NCI-H2029 (cell line): ENCODE data around the gene LMNA.
"Not testable (repeated sequence)": the region's sequence is repeated elsewhere in the genome, so short reads cannot be mapped to it uniquely, and the experiment has no call there.

Experiments used
- DNase-seq: peaks from one replicate; lab custom pipeline; 2025; lab: John Stamatoyannopoulos, UW

Gene LMNA

GRCh38 chr1:156114101-156114918, at the start of gene LMNA:
LMNA (plus strand) TSS chr1:156114711; CDS start chr1:156114919, 208 bp downstream.
- peak; percentile 73 for DNase-seq

GRCh38 chr1:156065212-156065611, 49.3 kb upstream of the LMNA start:
- DNase-seq = no peak

- no peak for DNase-seq
Measured at GRCh38 chr1:156065871-156066270, 48.6 kb upstream of the LMNA start.

GRCh38 chr1:156067262-156067661, 47.2 kb upstream of the LMNA start:
- no peak for DNase-seq

- no peak for DNase-seq
Measured at GRCh38 chr1:156069490-156070455, 44.7 kb upstream of the LMNA start.

GRCh38 chr1:156070548-156070947, 44.0 kb upstream of the LMNA start:
- DNase-seq = peak; percentile 75

GRCh38 chr1:156071332-156071816, 43.1 kb upstream of the LMNA start:
- not testable (repeated sequence) for DNase-seq

- no peak for DNase-seq
Measured at GRCh38 chr1:156072251-156072650, 42.3 kb upstream of the LMNA start.

- DNase-seq = no peak
Measured at GRCh38 chr1:156073110-156073687, 41.3 kb upstream of the LMNA start.

- no peak for DNase-seq
Measured at GRCh38 chr1:156073740-156074139, 40.8 kb upstream of the LMNA start.

GRCh38 chr1:156074661-156075060, 39.9 kb upstream of the LMNA start:
- DNase-seq = no peak

GRCh38 chr1:156075162-156075561, 39.3 kb upstream of the LMNA start:
- DNase-seq = no peak

GRCh38 chr1:156075775-156076204, 38.7 kb upstream of the LMNA start:
- DNase-seq = no peak

GRCh38 chr1:156076609-156077429, 37.7 kb upstream of the LMNA start:
- no peak for DNase-seq

- DNase-seq = no peak
Measured at GRCh38 chr1:156077430-156077760, 37.1 kb upstream of the LMNA start.

GRCh38 chr1:156078728-156079127, 35.8 kb upstream of the LMNA start:
- no peak for DNase-seq

GRCh38 chr1:156079762-156080161, 34.7 kb upstream of the LMNA start:
- no peak for DNase-seq

- DNase-seq = no peak
Measured at GRCh38 chr1:156080241-156080862, 34.2 kb upstream of the LMNA start.

- DNase-seq = no peak
Measured at GRCh38 chr1:156080863-156081179, 33.7 kb upstream of the LMNA start.

GRCh38 chr1:156081180-156081916, 33.2 kb upstream of the LMNA start:
- no peak for DNase-seq
